ENCODE results near the gene KRTAP5-7.

- no peak for TF ChIP-seq CTCF (IDR thresholded peaks at IDR 0.05)
- TF ChIP-seq POLR2A (IDR thresholded peaks at IDR 0.05) = no peak
Measured at GRCh38 chr11:71483692-71484091, 43.4 kb upstream of the KRTAP5-7 start.

Measured in heart left ventricle (tissue), 13 donors.